GM12874 (cell line): ENCODE data around the gene PRDM15.

Experiments
- CTCF ChIP-seq: IDR thresholded peaks from 2 replicates; pipeline ENCODE4 v1.5.1; 2011; ENCODE audit warnings: low read depth, mild to moderate bottlenecking, control low read depth, low read length, moderate library complexity; ENCODE audit not compliant: insufficient read depth

PRDM15 gene

GRCh38 chr21:41823166-41823565 is 56.0 kb downstream of the PRDM15 start:
- TF ChIP-seq CTCF = no peak

GRCh38 chr21:41821756-41822431 is 57.2 kb downstream of the PRDM15 start:
- TF ChIP-seq CTCF = no peak

- no peak for TF ChIP-seq CTCF
These were observed 57.9 kb downstream of the PRDM15 start for GRCh38 chr21:41821081-41821755.

GRCh38 chr21:41820384-41821080 is 58.6 kb downstream of the PRDM15 start:
- TF ChIP-seq CTCF = no peak

GRCh38 chr21:41819856-41820281 is 59.3 kb downstream of the PRDM15 start:
- no peak for TF ChIP-seq CTCF

GRCh38 chr21:41819236-41819855 is 59.8 kb downstream of the PRDM15 start:
- no peak for TF ChIP-seq CTCF
